Peyer's patch (tissue), 4 donors: ENCODE measurements around the gene HS6ST3. TPM values are rescaled to one million over a fixed set of nuclear protein-coding genes. Genes with fewer than 3 reads are reported as not detected.

Experiments
- DNase-seq, 3 donors: peaks; one replicate each; pipeline ENCODE4 v3.0.0-alpha.2; 2017 to 2019
- H3K27ac ChIP-seq, 4 donors: fragments of 200-600 bp; sonication (generic); one replicate each; pipeline ENCODE4 v1.5.1; 2016 to 2019
- H3K27me3 ChIP-seq, 2 donors: fragments of 200-600 bp; sonication (generic); one replicate each; pipeline ENCODE4 v1.5.1; 2019
- H3K36me3 ChIP-seq, 3 donors: fragments of 200-600 bp; sonication (generic); one replicate each; pipeline ENCODE4 v1.5.1; 2016 to 2019
- H3K4me1 ChIP-seq, 4 donors: fragments of 200-600 bp; sonication (generic); one replicate each; pipeline ENCODE4 v1.5.1; 2016 to 2019
- H3K4me3 ChIP-seq, 4 donors: fragments of 200-600 bp; sonication (generic); 1 replicate in 3 of 4; 2 replicates in 1 of 4; pipeline ENCODE4 v1.5.1; 2016 to 2019; ENCODE audit warnings: mild to moderate bottlenecking in 1 of 4
- H3K9me3 ChIP-seq, 4 donors: fragments of 200-600 bp; sonication (generic); one replicate each; pipeline ENCODE4 v1.5.1; 2016 to 2019; ENCODE audit warnings: mild to moderate bottlenecking in 1 of 4
- POLR2A ChIP-seq, 2 donors: fragments of 450-650 bp; IDR thresholded peaks; one replicate each; pipeline ENCODE4 v1.5.1; 2017; ENCODE audit warnings: antibody characterized with exemption in 2 of 2, mild to moderate bottlenecking in 2 of 2, moderate library complexity in 2 of 2
- total RNA-seq, 4 donors: library from RNA; depleted of rRNA; stranded (reverse); fragments of >200 nt; gene quantifications; one replicate each; pipeline ENCODE4 v1.1.0, GENCODE V29; 2016
- TF ChIP-seq, protein P1 (sequence below), 6 experiments: fragments of 450-650 bp in 4 of 6; fragments of 200-600 bp in 2 of 6; sonication (generic) in 1 of 6; IDR thresholded peaks; one replicate each; pipeline ENCODE4 v1.5.1; 2017 to 2019; ENCODE audit warnings: antibody characterized with exemption in 6 of 6, mild to moderate bottlenecking in 3 of 6, moderate library complexity in 1 of 6

The HS6ST3 gene
- total RNA-seq, 4 donors from 2014 or later = 0.09 TPM; not detected in 3

DNA sequence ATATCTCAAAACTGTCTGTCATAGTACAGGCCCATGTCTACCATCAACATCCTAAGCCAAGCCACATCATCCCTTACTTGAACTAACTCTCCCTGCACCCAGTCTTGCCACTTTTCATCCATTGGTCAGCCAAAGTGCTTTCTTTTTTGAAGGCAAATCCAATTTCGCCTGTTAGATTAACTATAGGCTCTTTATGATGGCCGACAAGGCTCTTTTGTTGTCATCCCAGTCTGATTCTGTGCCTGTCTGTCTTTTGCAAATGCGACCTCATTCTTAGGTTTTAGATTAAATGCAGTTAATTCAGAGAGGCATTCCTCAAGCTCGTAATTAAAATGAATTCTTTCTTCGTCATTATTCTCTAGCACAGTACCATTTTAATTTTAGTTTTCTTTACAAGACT lies 148.3 kb downstream of the HS6ST3 start:
- Histone ChIP-seq H3K27me3 (no peaks in the 10 kb centered on the region), H3K27ac (no peak overlapping the region), H3K4me3 (no peak overlapping the region), H3K9me3 (no peaks in the 10 kb centered on the region), H3K4me1 (no peaks in the 10 kb centered on the region), H3K36me3 (no peaks in the 10 kb centered on the region)
- no peak for DNase-seq
- TF ChIP-seq, protein P1, sequence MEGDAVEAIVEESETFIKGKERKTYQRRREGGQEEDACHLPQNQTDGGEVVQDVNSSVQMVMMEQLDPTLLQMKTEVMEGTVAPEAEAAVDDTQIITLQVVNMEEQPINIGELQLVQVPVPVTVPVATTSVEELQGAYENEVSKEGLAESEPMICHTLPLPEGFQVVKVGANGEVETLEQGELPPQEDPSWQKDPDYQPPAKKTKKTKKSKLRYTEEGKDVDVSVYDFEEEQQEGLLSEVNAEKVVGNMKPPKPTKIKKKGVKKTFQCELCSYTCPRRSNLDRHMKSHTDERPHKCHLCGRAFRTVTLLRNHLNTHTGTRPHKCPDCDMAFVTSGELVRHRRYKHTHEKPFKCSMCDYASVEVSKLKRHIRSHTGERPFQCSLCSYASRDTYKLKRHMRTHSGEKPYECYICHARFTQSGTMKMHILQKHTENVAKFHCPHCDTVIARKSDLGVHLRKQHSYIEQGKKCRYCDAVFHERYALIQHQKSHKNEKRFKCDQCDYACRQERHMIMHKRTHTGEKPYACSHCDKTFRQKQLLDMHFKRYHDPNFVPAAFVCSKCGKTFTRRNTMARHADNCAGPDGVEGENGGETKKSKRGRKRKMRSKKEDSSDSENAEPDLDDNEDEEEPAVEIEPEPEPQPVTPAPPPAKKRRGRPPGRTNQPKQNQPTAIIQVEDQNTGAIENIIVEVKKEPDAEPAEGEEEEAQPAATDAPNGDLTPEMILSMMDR (IDR thresholded peaks at IDR 0.05) = no peak
- TF ChIP-seq POLR2A (IDR thresholded peaks at IDR 0.05) = no peak

- H3K4me1 ChIP-seq = no peaks in the 10 kb centered on the region
- H3K36me3 ChIP-seq = no peaks in the 10 kb centered on the region
- TF ChIP-seq, protein P1 (IDR thresholded peaks at IDR 0.05) = no peak
- no peak for TF ChIP-seq POLR2A (IDR thresholded peaks at IDR 0.05)
- H3K27ac ChIP-seq = no peak overlapping the region
- no peak for DNase-seq
- no peaks in the 10 kb centered on the region for H3K9me3 ChIP-seq
- H3K4me3 ChIP-seq = no peak overlapping the region
- no peaks in the 10 kb centered on the region for H3K27me3 ChIP-seq
These were observed 149.0 kb downstream of the HS6ST3 start for GRCh38 chr13:96238861-96239260.

DNA sequence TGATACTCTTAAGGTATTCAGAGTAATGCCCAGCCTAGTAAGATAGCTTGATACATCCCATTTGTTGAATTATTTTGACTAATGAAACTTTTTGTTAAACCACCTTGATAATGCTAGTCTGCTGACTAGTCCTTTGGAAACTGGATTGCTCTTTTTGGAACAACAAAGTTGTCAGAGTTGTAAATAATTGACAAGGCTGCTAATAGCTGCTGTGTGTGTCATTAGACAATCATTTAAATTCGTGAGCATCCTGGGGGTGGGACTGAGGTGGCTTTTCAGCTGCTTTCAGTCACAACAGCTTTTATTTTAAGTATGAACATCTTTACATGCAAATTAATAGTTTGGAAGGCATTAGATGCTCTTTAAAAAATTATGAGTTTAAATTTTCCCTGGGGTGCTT lies 153.5 kb downstream of the HS6ST3 start:
- H3K4me1 ChIP-seq = no peaks in the 10 kb centered on the region
- H3K27me3 ChIP-seq = no peaks in the 10 kb centered on the region
- H3K9me3 ChIP-seq = no peaks in the 10 kb centered on the region
- H3K27ac ChIP-seq = no peak overlapping the region
- no peak for DNase-seq
- no peak for TF ChIP-seq POLR2A (IDR thresholded peaks at IDR 0.05)
- TF ChIP-seq, protein P1 (IDR thresholded peaks at IDR 0.05) = no peak
- H3K36me3 ChIP-seq = no peaks in the 10 kb centered on the region
- no peak overlapping the region for H3K4me3 ChIP-seq

- H3K27me3 ChIP-seq = no peaks in the 10 kb centered on the region
- H3K4me3 ChIP-seq = no peak overlapping the region
- H3K9me3 ChIP-seq = no peaks in the 10 kb centered on the region
- no peak for DNase-seq
- H3K27ac ChIP-seq = no peak overlapping the region
- H3K36me3 ChIP-seq = no peaks in the 10 kb centered on the region
- no peaks in the 10 kb centered on the region for H3K4me1 ChIP-seq
- TF ChIP-seq, protein P1 (IDR thresholded peaks at IDR 0.05) = no peak
- TF ChIP-seq POLR2A (IDR thresholded peaks at IDR 0.05) = no peak
These were observed 158.2 kb downstream of the HS6ST3 start for GRCh38 chr13:96248103-96248502.

GRCh38 chr13:96248996-96249395 lies 159.1 kb downstream of the HS6ST3 start:
- Histone ChIP-seq H3K4me3 (no peak overlapping the region), H3K36me3 (no peaks in the 10 kb centered on the region), H3K27me3 (no peaks in the 10 kb centered on the region), H3K9me3 (no peaks in the 10 kb centered on the region), H3K27ac (no peak overlapping the region), H3K4me1 (no peaks in the 10 kb centered on the region)
- DNase-seq = no peak
- TF ChIP-seq, protein P1 (IDR thresholded peaks at IDR 0.05) = no peak
- TF ChIP-seq POLR2A (IDR thresholded peaks at IDR 0.05) = no peak

DNA sequence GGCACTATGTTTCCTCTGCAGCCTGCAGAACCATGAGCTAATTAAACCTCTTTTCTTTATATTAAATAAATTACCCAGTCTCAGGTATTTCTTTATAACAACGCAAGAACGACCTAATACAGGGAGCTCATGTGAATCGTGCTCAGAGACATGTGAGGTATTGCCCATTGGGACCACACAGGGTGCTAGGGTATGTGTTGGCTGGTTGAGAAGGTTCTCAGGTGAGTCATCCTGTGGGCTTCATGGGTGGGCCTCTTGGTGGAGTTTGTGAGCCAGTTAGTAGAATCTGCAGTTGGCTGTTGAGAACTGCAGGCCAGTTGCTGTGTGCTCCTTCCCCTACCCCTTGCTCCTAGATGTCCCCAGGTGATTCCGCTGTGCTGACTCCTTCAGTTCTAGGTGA lies 163.0 kb downstream of the HS6ST3 start:
- H3K4me3 ChIP-seq = no peak overlapping the region
- TF ChIP-seq, protein P1 (IDR thresholded peaks at IDR 0.05) = no peak
- TF ChIP-seq POLR2A (IDR thresholded peaks at IDR 0.05) = no peak
- H3K9me3 ChIP-seq = no peaks in the 10 kb centered on the region
- no peaks in the 10 kb centered on the region for H3K27me3 ChIP-seq
- DNase-seq = no peak
- H3K36me3 ChIP-seq = no peaks in the 10 kb centered on the region
- H3K27ac ChIP-seq = no peak overlapping the region
- no peaks in the 10 kb centered on the region for H3K4me1 ChIP-seq
